Breast epithelium (tissue), 3 donors: ENCODE data around the gene NUDT6.

ENCODE experiments used
- CTCF ChIP-seq, 3 donors: fragments of 450-650 bp; IDR thresholded peaks; one replicate each; pipeline ENCODE4 v1.5.1; 2016 to 2017; ENCODE audit warnings: antibody characterized with exemption in 3 of 3, mild to moderate bottlenecking in 3 of 3, moderate library complexity in 3 of 3
- POLR2A ChIP-seq: fragments of 450-650 bp; IDR thresholded peaks from one replicate; pipeline ENCODE4 v1.6.1; 2016; ENCODE audit warnings: antibody characterized with exemption, mild to moderate bottlenecking, moderate library complexity
- POLR2AphosphoS5 ChIP-seq, 3 donors: sonication (generic); formaldehyde crosslinking; IDR thresholded peaks; one replicate each; pipeline ENCODE4 v1.6.1; 2017; ENCODE audit warnings: antibody characterized with exemption in 3 of 3

GRCh38 chr4:122966201-122966600 lies 43.8 kb upstream of the NUDT6 start:
- TF ChIP-seq CTCF (IDR thresholded peaks at IDR 0.05) (no peak), POLR2AphosphoS5 (IDR thresholded peaks at IDR 0.05) (no peak), POLR2A (no peak)
